Astrocyte of the cerebellum (primary cell): ENCODE measurements around the gene SRGAP2B.
"Not testable (repeated sequence)": the region's sequence is repeated elsewhere in the genome, so short reads cannot be mapped to it uniquely, and the experiment has no call there.

ENCODE experiments used
- DNase-seq: peaks from one replicate; pipeline ENCODE4 v3.0.0-alpha.2; 2011; ENCODE audit warnings: low read depth
- H3K4me3 ChIP-seq: 2 replicates; pipeline ENCODE4 v1.5.1; 2011; ENCODE audit warnings: mild to moderate bottlenecking, low read depth, low read length, moderate library complexity
- in situ Hi-C: cut with HindIII; loops from 2 replicates; pipeline ENCODE4 v1.10.0; 2017; ENCODE audit warnings: low sequenced_read_pairs

Gene SRGAP2B

DNA sequence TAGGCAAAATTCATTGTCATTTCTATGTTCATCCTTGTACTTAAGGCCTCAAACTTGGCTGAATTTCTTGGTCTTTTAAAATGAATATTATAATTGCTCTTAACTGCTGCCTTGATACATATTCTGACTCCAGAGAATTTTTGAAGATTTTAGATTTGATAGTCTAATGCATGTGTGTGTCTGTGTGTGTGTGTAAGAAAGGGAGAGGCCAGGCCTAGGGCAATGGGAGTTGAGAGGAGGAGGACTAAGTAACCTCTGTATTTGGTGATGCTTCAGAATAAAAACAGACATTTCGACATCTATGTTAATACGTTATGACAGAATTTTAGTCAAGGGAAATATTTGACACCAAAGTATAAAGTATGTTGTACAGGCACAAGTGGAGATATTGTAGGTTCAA is 8.2 kb upstream of the SRGAP2B start:
- in situ Hi-C loops, DNase-seq, H3K4me3 ChIP-seq: not testable (repeated sequence)

DNA sequence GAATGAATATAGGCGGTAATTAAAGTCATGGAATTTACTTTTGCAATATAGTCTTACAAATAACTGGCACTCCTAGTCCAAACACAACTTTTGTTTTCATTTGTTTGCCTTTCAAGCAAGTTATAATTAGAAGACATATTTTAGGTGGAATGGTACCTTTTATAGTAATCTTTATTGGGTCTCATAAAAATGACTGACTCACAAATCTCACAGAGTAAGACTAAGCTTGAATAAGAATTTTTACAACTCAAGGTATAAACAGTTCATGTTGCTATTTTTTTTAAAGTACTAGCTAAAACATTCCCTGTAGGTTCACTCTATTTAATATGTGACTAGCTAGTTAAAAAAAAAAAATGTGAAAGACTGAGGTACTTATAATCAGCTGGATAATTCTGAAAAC is 6.6 kb upstream of the SRGAP2B start:
- DNase-seq, in situ Hi-C loops, H3K4me3 ChIP-seq: not testable (repeated sequence)

GRCh38 chr1:145094655-145095211 is 395 bp downstream of the SRGAP2B start:
- in situ Hi-C loops, DNase-seq: not testable (repeated sequence)
- peak overlapping the region; percentile 38 for H3K4me3 ChIP-seq

GRCh38 chr1:145093517-145094149 is 1.5 kb downstream of the SRGAP2B start:
- in situ Hi-C loops, DNase-seq: not testable (repeated sequence)
- H3K4me3 ChIP-seq = peak overlapping the region; percentile 42

- DNase-seq, in situ Hi-C loops, H3K4me3 ChIP-seq: not testable (repeated sequence)
Observed at GRCh38 chr1:145082483-145083255, 12.5 kb downstream of the SRGAP2B start.

GRCh38 chr1:145080193-145080592 is 14.9 kb downstream of the SRGAP2B start:
- DNase-seq, in situ Hi-C loops, H3K4me3 ChIP-seq: not testable (repeated sequence)

DNA sequence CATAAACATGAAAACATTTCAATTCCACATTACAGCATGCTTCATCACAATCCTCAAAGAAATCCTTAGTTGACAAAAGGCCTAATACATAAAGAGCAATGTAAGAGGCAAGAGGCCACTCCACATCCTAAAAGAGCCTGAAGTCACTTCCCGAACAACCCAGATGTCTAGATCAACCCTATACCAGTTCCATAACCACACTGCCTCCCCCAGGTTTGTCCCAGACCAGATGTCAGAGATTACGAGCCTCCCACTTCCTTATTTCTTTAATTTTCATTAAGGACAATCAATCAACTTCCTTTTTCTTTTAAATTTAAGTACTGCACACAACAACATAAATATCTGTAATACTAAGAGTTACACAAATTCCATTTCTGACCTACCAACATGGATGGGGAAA is 15.4 kb downstream of the SRGAP2B start:
- DNase-seq, H3K4me3 ChIP-seq, in situ Hi-C loops: not testable (repeated sequence)

- DNase-seq, in situ Hi-C loops, H3K4me3 ChIP-seq: not testable (repeated sequence)
Observed at GRCh38 chr1:145078787-145079370, 16.2 kb downstream of the SRGAP2B start.

DNA sequence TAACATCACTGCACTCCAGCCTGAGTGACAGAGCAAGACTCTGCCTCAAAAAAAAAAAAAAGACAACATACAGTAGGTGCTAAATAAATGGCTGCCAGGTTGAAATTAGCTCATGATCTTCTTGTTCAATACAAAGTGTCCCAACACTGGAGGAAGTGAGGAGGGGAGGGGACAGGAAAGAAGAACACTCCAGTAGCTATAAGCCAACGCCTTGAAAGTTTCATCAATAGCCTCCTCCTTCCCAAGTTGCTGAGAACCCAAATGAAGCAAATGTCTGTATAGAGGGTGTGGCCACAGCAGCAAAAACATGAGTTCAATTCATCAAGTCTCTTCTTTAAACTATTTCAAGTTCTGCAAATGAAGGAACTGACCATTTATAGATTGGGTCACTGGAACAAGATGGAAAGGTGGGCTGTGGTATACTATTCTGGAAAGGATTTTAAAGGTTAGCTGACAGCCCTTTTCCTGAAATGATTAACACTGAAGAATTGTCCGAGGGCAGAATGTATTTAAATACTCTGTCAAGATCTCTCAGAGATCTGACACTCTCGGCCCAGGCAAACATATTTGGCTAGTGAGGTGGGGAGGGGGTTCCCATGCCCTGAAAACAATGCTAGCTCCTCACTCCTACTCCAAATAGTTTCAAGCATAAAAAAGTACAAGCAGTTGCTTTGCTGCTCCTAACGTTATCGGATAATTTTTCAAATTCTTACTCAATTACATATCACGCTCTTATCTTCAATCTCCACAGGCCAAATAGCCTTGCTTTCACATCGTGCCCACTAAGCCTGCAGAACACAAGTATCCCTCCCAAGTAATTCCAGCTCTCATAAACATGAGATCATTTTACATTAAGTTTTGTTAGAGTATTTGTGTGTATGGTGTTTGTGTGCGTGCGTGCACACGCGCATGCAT is 17.0 kb downstream of the SRGAP2B start:
- DNase-seq, H3K4me3 ChIP-seq, in situ Hi-C loops: not testable (repeated sequence)

GRCh38 chr1:145076877-145077276 is 18.3 kb downstream of the SRGAP2B start:
- DNase-seq, H3K4me3 ChIP-seq, in situ Hi-C loops: not testable (repeated sequence)

GRCh38 chr1:145074021-145074559 is 21.0 kb downstream of the SRGAP2B start:
- H3K4me3 ChIP-seq, in situ Hi-C loops, DNase-seq: not testable (repeated sequence)

DNA sequence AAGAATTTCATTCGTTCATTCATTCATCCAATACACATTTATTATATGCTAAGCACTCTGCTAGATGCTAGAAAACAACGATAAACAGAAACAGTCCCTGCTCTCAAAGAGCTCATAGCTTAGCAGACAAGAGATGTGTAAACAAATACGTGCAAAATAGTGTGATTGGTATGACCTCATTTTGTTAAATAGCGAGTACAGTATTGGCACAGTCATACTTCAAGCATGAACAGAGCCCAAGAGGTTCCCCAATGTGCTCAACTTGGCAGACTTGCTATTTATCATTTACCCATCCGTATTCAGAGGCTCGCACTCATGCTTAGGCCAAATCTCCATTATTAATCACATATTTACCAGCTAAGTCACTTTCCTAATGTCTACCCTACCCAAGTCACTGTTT is 23.6 kb downstream of the SRGAP2B start:
- in situ Hi-C loops, DNase-seq, H3K4me3 ChIP-seq: not testable (repeated sequence)

DNA sequence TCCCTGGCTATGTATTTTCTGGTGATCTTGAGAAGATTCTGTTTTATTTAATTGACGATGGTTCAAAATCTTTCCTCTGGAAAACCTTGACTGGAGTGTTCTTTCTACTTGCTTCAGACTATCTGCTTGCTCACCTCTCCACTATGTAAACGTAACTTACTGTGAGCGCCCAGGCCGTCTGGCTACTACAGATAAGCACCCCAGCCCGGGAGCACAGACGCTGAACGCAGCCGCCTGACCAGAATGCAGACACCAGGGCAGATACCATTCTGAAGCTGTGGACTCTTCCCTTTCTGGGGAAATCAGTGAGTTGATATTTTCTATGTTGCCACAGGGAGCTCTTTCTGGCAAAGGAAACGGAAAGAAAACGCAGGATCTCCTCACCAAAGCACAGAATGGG is 28.6 kb downstream of the SRGAP2B start:
- in situ Hi-C loops, DNase-seq, H3K4me3 ChIP-seq: not testable (repeated sequence)

DNA sequence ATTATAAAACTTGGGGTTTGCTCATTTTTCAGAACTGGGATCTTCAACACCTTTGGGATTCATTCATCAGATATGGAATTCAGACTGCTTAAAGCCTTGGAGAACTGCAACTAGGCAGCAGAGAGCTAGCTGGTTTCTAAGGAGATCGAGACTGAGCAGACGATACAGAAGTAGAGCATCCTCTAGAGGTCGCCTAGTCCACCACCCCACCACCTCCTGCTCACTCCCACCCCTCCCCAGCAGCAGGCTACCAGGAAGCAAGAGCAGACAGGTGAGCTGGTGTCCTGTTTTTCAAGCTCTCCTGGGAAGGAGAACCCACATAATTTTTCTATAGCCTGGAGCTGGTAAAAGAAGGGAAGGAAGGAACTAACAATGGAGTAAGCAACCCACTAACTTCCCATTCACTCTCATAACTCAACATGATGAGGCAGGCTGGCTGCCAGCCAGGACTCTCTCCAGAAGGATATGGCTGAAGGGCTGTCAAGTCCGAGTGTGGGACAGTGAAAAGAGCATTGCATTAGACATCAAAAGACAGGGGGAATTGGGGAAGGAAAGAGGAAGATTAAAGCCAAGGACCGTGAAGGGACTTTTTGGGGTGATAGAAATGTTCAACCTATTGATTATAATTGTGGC is 29.8 kb downstream of the SRGAP2B start:
- H3K4me3 ChIP-seq, DNase-seq, in situ Hi-C loops: not testable (repeated sequence)

DNA sequence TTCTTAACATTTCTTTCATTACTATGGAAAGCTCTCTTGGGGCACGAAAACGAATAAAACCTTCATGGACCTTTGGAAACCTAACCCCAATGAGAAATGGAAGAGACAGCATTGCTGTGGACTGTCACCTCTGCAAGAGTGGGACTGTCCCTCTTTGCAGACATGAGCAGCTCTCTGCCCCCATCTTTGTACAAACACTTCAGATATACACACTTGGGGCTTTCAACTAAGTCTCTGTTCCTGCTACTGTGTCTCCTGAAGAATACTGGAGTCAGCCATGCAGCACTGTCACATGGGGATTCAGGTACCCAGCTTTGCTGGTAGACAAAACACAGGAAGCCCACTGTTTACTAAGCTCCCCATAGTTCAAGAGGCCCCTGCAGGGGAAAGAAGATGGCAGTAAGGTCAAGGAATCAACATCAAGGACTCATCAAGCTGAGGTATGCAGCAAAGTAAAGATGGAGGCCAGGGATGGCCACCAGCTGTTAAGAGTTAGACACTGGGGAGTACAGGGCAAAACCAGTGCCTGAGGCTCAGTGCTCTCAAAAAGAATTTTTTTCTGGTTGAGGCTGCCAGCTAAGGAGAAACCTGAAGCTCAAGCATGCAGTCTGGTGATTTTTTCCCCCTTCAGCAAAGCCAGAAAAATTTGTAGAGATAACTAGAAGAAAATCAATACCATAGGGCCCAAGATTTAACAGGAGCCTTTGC is 31.0 kb downstream of the SRGAP2B start:
- H3K4me3 ChIP-seq, in situ Hi-C loops, DNase-seq: not testable (repeated sequence)

DNA sequence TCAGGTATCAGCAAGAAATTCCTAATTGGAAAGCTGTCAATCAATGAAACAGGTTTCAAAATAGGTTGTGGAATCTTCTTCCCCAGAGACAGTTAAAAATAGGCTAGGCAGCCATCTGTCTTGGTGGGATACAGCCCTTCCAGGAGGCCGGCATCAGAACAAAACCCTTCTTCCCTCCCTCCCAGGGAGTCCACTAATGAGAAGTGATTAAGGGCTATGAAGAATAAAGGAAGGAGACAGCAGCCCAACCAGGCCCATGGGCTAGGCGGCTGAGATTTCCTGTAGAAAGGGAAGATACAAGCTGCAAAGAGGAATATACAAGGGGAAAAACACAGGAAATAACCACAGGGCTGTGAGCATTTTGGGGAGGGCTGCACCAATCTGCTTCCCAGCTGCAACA is 31.8 kb downstream of the SRGAP2B start:
- DNase-seq, H3K4me3 ChIP-seq, in situ Hi-C loops: not testable (repeated sequence)
